Left renal cortex interstitium (tissue), 4 donors: ENCODE measurements around the gene RALGAPB. TPM values are rescaled to one million over a fixed set of nuclear protein-coding genes. Genes with fewer than 3 reads are reported as not detected.

Source experiments
- DNase-seq, 4 donors: peaks; one replicate each; pipeline ENCODE4 v3.0.0-alpha.2; 2013; ENCODE audit warnings: low read depth in 4 of 4, low spot score in 2 of 4, missing footprints in 1 of 4
- polyA plus RNA-seq, 4 donors: library from polyadenylated mRNA; unstranded; fragments of 120-200 nt; gene quantifications; one replicate each; pipeline ENCODE4 v1.2.1, GENCODE V29; 2013; ENCODE audit not compliant: insufficient read length in 4 of 4

The RALGAPB gene
- polyA plus RNA-seq, 4 donors, result 28.4 to 44.4 (median 38.3) TPM

GRCh38 chr20:38603286-38603685, 130.6 kb downstream of the RALGAPB start:
- DNase-seq, result no peak

GRCh38 chr20:38604873-38605303, 132.2 kb downstream of the RALGAPB start:
- no peak for DNase-seq

- no peak for DNase-seq
Observed at GRCh38 chr20:38607351-38607750, 134.7 kb downstream of the RALGAPB start.

GRCh38 chr20:38608188-38608587, 135.5 kb downstream of the RALGAPB start:
- no peak for DNase-seq

- no peak for DNase-seq
Observed at GRCh38 chr20:38609815-38610214, 137.2 kb downstream of the RALGAPB start.

GRCh38 chr20:38610521-38610920, 137.9 kb downstream of the RALGAPB start:
- no peak for DNase-seq

- no peak for DNase-seq
Observed at GRCh38 chr20:38612751-38613515, 140.3 kb downstream of the RALGAPB start.

- no peak for DNase-seq
Observed at GRCh38 chr20:38615283-38615682, 142.6 kb downstream of the RALGAPB start.

GRCh38 chr20:38616457-38616856, 143.8 kb downstream of the RALGAPB start:
- no peak for DNase-seq

- DNase-seq, result no peak
Observed at GRCh38 chr20:38617011-38617829, 144.6 kb downstream of the RALGAPB start.

- DNase-seq, result no peak
Observed at GRCh38 chr20:38617830-38618196, 145.2 kb downstream of the RALGAPB start.

- no peak for DNase-seq
Observed at GRCh38 chr20:38620441-38620840, 147.8 kb downstream of the RALGAPB start.

GRCh38 chr20:38623061-38623460, 150.4 kb downstream of the RALGAPB start:
- DNase-seq, result no peak

- DNase-seq, result no peak
Observed at GRCh38 chr20:38624084-38624483, 151.4 kb downstream of the RALGAPB start.

- DNase-seq, result no peak
Observed at GRCh38 chr20:38625896-38626295, 153.3 kb downstream of the RALGAPB start.

GRCh38 chr20:38626921-38627659, 154.4 kb downstream of the RALGAPB start:
- no peak for DNase-seq

Other genes with a start within 250 kb of the RALGAPB start
- 1 to 10 TPM; 2.3 to 5.5 (median 4.4) TPM for gene KIAA1755, start 212.1 kb upstream of the RALGAPB start, polyA plus RNA-seq
- gene BPI, start 168.7 kb upstream of the RALGAPB start, polyA plus RNA-seq, result 1 to 10 TPM in 1 of 4 donors, under 1 TPM in 2, not detected in 1; 0.38 to 1.5 (median 0.74) TPM
- gene LBP, start 126.4 kb upstream of the RALGAPB start, polyA plus RNA-seq, result under 1 TPM in 1 of 4 donors, not detected in 3; 0.23 TPM
- gene SNHG17, start 37.5 kb upstream of the RALGAPB start, polyA plus RNA-seq, result 10 to 100 TPM; 28.2 to 75.8 (median 33.0) TPM
- not detected for gene ADIG, start 108.4 kb downstream of the RALGAPB start, polyA plus RNA-seq
- gene ARHGAP40, start 129.0 kb downstream of the RALGAPB start, polyA plus RNA-seq, result 1 to 10 TPM in 2 of 4 donors, under 1 TPM in 2; 0.24 to 2.6 (median 1.1) TPM